Keratinocyte (primary cell): Measurements from ENCODE around the gene H19. TPM values are rescaled to one million over a fixed set of nuclear protein-coding genes. Genes with fewer than 3 reads are reported as not detected.

Experiments
- DNase-seq: peaks from one replicate; pipeline ENCODE4 v3.0.0-alpha.2; 2011; ENCODE audit warnings: low read depth, missing footprints, low spot score
- FAIRE-seq: peaks from 2 replicates; lab custom pipeline; 2011; peaks lifted over from hg19 to GRCh38; lab: Jason Lieb, UNC
- H2AFZ ChIP-seq: 2 replicates; pipeline ENCODE4 v1.6.0; 2012; ENCODE audit warnings: low read length, control low read depth, inconsistent platforms; ENCODE audit not compliant: control insufficient read depth
- H3K27ac ChIP-seq: 2 replicates; pipeline ENCODE4 v1.5.1; 2011; ENCODE audit warnings: low read length; ENCODE audit not compliant: control insufficient read depth, insufficient read depth
- H3K27me3 ChIP-seq: 3 replicates; pipeline ENCODE4 v1.6.0; 2011; ENCODE audit warnings: low read length; ENCODE audit not compliant: control insufficient read depth, insufficient read depth; ENCODE audit errors: extremely low read depth
- H3K36me3 ChIP-seq, 2 experiments: 2 replicates in 1 of 2; 3 replicates in 1 of 2; pipeline ENCODE4 v1.5.1; 2011; ENCODE audit warnings: low read length in 2 of 2, mild to moderate bottlenecking in 1 of 2; ENCODE audit not compliant: control insufficient read depth in 2 of 2, insufficient read depth in 2 of 2; ENCODE audit errors: extremely low read depth in 1 of 2
- H3K4me1 ChIP-seq: 3 replicates; pipeline ENCODE4 v1.5.1; 2011; ENCODE audit warnings: low read length; ENCODE audit not compliant: control insufficient read depth, insufficient read depth; ENCODE audit errors: extremely low read depth
- H3K4me2 ChIP-seq: 3 replicates; pipeline ENCODE4 v1.6.0; 2011; ENCODE audit warnings: low read depth, low read length; ENCODE audit not compliant: control insufficient read depth, insufficient read depth; ENCODE audit errors: extremely low read depth
- H3K4me3 ChIP-seq, 3 experiments: fragments of 200-600 bp in 1 of 3; sonication (generic) in 1 of 3; 2 replicates in 2 of 3; 3 replicates in 1 of 3; pipeline ENCODE4 v1.5.1; 2011 to 2016; ENCODE audit warnings: low read length in 3 of 3, mild to moderate bottlenecking in 3 of 3, control low read depth in 2 of 3, inconsistent platforms in 1 of 3, low read depth in 1 of 3, mixed read lengths in 1 of 3, mixed run types in 1 of 3, moderate library complexity in 1 of 3; ENCODE audit not compliant: control insufficient read depth in 2 of 3, insufficient read depth in 2 of 3; ENCODE audit errors: extremely low read depth in 1 of 3
- H3K79me2 ChIP-seq: 2 replicates; pipeline ENCODE4 v1.6.0; 2012; ENCODE audit warnings: low read length; ENCODE audit not compliant: control insufficient read depth, insufficient read depth
- H3K9ac ChIP-seq: 3 replicates; pipeline ENCODE4 v1.6.0; 2011; ENCODE audit warnings: low read length; ENCODE audit not compliant: control insufficient read depth, insufficient read depth; ENCODE audit errors: extremely low read depth
- H3K9me1 ChIP-seq: 3 replicates; pipeline ENCODE4 v1.6.0; 2011; ENCODE audit warnings: low read length; ENCODE audit not compliant: control insufficient read depth, insufficient read depth; ENCODE audit errors: extremely low read depth
- H3K9me3 ChIP-seq: 2 replicates; pipeline ENCODE4 v1.5.1; 2012; ENCODE audit warnings: low read depth, low read length; ENCODE audit not compliant: control insufficient read depth
- H4K20me1 ChIP-seq: 3 replicates; pipeline ENCODE4 v1.6.0; 2011; ENCODE audit warnings: low read length; ENCODE audit not compliant: control insufficient read depth, insufficient read depth; ENCODE audit errors: extremely low read depth
- EZH2 ChIP-seq: IDR thresholded peaks from one replicate; pipeline ENCODE4 v1.6.1; 2012; ENCODE audit warnings: inconsistent platforms, mild to moderate bottlenecking, low read length, moderate library complexity
- dilution Hi-C: fragments of 300-500 bp; cut with MboI; formaldehyde crosslinking; loops from one replicate; pipeline ENCODE4 v1.7.0; 2020; ENCODE audit warnings: low sequenced_read_pairs; ENCODE audit not compliant: extremely low pct_ligation_motif_present
- polyA plus RNA-seq, 5 experiments: library from polyadenylated mRNA; depleted of rRNA in 3 of 5; stranded (reverse) in 3 of 5; stranded (forward) in 1 of 5; unstranded in 1 of 5; fragments of >200 nt; gene quantifications; 1 replicate in 1 of 5; 2 replicates in 3 of 5; 3 replicates in 1 of 5; pipeline versions ENCODE4 v1.2.1 to v1.2.3, GENCODE V29; 2011 to 2012; ENCODE audit warnings: missing spikeins in 2 of 5, low read depth in 1 of 5, low replicate concordance in 1 of 5
- TF ChIP-seq, protein P1 (sequence below), 3 experiments: IDR thresholded peaks in 1 of 3; conservative IDR thresholded peaks in 1 of 3; optimal IDR thresholded peaks in 1 of 3; 2 replicates in 2 of 3; 3 replicates in 1 of 3; pipeline versions ENCODE3 to v1.5.1; 2011; ENCODE audit warnings: low read length in 3 of 3, mild to moderate bottlenecking in 3 of 3, moderate library complexity in 2 of 3, control low read depth in 1 of 3, inconsistent platforms in 1 of 3; ENCODE audit not compliant: insufficient read depth in 2 of 3; ENCODE audit errors: extremely low read depth in 1 of 3

H19 gene
- polyA plus RNA-seq, 1 donor (not counting 4 experiments of a cell fraction or from before 2014, with no cell fraction given) = 15.6 TPM

DNA sequence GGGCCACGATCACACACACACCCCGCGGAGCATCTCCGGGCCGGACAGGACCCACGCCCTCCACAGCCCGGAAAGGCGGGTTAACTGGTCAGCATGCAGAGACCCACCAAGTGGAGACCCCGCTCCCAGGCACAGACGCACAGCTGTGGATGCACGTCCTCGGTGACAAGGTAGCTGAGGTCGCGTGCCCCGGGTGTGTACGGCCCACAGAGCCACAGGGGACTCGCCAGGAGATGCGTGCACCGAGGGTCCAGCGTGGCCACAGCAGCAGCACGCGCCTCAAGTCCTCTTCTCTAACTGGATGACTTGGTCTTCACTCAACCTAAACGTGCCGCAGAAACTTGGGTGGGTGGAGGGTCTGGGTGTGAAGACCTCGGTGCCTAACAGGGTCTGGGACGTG is 5.5 kb downstream of the H19 start:
- no peaks in the 10 kb centered on the region for H4K20me1 ChIP-seq
- H3K4me2 ChIP-seq = no peak overlapping the region
- FAIRE-seq (no peak), DNase-seq (no peak)
- no peaks in the 10 kb centered on the region for H3K36me3 ChIP-seq
- H3K9me3 ChIP-seq = no peaks in the 10 kb centered on the region
- no peak overlapping the region for H3K9ac ChIP-seq
- no peak for TF ChIP-seq EZH2
- TF ChIP-seq, protein P1, sequence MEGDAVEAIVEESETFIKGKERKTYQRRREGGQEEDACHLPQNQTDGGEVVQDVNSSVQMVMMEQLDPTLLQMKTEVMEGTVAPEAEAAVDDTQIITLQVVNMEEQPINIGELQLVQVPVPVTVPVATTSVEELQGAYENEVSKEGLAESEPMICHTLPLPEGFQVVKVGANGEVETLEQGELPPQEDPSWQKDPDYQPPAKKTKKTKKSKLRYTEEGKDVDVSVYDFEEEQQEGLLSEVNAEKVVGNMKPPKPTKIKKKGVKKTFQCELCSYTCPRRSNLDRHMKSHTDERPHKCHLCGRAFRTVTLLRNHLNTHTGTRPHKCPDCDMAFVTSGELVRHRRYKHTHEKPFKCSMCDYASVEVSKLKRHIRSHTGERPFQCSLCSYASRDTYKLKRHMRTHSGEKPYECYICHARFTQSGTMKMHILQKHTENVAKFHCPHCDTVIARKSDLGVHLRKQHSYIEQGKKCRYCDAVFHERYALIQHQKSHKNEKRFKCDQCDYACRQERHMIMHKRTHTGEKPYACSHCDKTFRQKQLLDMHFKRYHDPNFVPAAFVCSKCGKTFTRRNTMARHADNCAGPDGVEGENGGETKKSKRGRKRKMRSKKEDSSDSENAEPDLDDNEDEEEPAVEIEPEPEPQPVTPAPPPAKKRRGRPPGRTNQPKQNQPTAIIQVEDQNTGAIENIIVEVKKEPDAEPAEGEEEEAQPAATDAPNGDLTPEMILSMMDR (optimal IDR thresholded peaks at IDR 0.05 in 1 of 3, IDR thresholded peaks at IDR 0.05 in 1 of 3, conservative IDR thresholded peaks at IDR 0.05 in 1 of 3; ENCODE audit: extremely low read depth in 1 of 3, insufficient read depth in 2 of 3, low read length in 3 of 3) = no peak
- H3K27me3 ChIP-seq = no peaks in the 10 kb centered on the region
- no peak overlapping the region for H3K4me3 ChIP-seq
- dilution Hi-C loops = no loop called here
- no peaks in the 10 kb centered on the region for H3K9me1 ChIP-seq
- no peak overlapping the region for H3K27ac ChIP-seq
- H3K4me1 ChIP-seq = no peaks in the 10 kb centered on the region
- H2AFZ ChIP-seq = no peak overlapping the region
- no peaks in the 10 kb centered on the region for H3K79me2 ChIP-seq

DNA sequence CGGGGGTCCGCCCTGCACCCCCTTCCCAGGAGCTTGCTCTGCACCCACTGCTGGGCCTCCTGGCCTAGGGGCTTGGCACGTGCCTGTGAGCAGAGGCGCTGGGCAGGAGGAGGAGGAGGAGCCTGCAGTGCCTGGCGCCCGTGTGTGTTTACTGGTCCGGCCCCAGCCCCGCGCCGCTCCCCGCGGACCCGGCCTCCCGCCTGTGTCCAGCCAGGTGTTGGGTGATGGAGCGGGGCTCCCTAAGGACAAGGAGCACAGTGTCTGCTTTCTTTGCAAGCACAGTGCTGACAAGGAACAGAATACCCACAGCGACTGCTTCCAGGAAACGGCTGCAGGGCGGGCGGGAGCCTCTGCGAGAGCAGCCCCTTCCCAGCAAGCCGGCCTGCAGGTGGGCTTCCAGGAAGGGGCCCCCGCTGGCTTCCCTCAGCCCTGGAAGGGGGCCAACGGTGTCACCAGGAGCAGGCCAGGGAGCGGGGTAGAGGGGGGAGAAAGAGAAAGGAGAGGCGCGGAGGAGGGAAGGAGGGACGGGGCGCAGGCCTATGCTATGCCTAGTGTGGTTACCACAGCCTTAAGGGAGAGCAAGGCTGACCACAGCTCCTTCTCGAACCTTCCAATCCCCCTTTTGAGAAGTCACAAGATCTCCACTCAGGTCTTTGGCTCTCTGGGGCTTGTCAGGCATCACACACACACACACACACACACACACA is 6.6 kb downstream of the H19 start:
- Histone ChIP-seq H3K4me2 (no peak overlapping the region), H3K4me3 (no peak overlapping the region), H3K9me1 (no peaks in the 10 kb centered on the region), H2AFZ (no peak overlapping the region), H3K4me1 (no peaks in the 10 kb centered on the region), H3K79me2 (no peaks in the 10 kb centered on the region), H3K36me3 (no peaks in the 10 kb centered on the region), H3K27me3 (no peaks in the 10 kb centered on the region), H3K9me3 (no peaks in the 10 kb centered on the region), H3K27ac (no peak overlapping the region), H3K9ac (no peak overlapping the region), H4K20me1 (no peaks in the 10 kb centered on the region)
- FAIRE-seq = no peak
- DNase-seq = no peak
- TF ChIP-seq EZH2 = no peak
- TF ChIP-seq, protein P1 (optimal IDR thresholded peaks at IDR 0.05 in 1 of 3, IDR thresholded peaks at IDR 0.05 in 1 of 3, conservative IDR thresholded peaks at IDR 0.05 in 1 of 3; ENCODE audit: extremely low read depth in 1 of 3, insufficient read depth in 2 of 3, low read length in 3 of 3) = no peak
- dilution Hi-C loops = no loop called here
